SW 1271 (cell line): ENCODE data around the gene IYD.
"Not testable (repeated sequence)": the region's sequence is repeated elsewhere in the genome, so short reads cannot be mapped to it uniquely, and the experiment has no call there.

ENCODE experiments used
- DNase-seq, 2 experiments: peaks; one replicate each; lab custom pipeline; 2025; lab: John Stamatoyannopoulos, UW

Gene IYD

DNA sequence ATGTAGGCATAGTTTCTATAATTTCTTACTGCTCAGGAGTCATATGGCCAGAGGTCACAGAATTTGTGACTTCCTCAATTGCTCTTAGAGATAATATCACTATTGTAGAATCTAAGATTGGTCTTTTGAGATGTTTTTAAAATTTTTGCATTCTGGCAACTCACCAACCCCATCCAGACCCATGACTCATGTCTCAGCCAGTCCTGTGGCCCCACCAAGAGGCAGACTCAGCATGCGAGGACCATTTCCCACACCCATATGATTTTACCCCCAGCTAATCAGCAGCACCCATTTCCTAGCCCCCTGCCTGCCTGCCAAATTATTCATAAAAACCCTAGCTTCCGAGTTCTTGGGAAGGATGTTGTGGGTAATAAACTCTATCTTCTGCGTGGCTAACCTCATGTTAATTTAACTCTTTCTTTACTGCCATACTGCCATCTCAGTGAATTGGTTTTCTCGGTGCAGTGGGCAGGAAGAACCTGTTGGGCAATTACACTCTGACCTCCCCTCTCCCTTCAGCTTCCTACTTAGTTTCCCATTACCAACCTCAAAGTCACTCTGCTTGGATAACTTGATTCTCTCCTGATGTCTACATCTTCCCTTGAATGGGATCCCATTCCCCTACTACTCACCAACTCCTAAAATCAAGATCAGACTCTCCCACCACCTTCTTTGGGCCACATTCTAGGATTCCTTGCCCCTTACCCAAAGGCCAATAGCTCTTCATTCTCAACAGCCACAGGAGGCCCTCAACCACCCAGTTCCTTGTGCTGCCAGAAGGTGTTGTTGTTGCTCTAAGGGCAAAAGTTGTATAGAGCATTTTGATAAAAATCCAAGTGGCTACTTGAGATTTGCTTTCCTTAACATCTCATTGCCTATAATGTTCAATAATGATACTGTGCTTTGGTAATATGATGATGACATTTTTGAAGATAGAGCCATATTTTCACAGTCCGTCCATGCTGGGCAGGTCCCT, 16.2 kb upstream of the IYD start:
- no peak for DNase-seq

DNA sequence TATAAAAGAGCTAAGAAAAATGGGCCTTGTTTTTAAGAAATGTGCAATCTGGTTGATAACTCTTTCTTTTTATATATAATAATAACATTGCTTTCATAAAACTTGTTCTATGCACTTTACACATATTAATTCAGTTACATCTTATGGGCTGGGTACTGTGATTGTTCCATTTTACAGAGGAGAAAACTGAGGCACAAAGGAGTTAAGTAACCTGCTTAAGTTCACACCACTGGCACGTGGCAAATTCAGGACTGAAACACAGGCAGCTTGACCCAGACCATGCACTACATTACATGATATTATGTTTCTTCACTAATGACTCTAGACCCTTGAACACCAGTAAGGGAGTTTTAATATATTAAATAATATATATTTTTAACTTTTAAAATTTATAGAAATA, 15.4 kb upstream of the IYD start:
- no peak for DNase-seq

DNA sequence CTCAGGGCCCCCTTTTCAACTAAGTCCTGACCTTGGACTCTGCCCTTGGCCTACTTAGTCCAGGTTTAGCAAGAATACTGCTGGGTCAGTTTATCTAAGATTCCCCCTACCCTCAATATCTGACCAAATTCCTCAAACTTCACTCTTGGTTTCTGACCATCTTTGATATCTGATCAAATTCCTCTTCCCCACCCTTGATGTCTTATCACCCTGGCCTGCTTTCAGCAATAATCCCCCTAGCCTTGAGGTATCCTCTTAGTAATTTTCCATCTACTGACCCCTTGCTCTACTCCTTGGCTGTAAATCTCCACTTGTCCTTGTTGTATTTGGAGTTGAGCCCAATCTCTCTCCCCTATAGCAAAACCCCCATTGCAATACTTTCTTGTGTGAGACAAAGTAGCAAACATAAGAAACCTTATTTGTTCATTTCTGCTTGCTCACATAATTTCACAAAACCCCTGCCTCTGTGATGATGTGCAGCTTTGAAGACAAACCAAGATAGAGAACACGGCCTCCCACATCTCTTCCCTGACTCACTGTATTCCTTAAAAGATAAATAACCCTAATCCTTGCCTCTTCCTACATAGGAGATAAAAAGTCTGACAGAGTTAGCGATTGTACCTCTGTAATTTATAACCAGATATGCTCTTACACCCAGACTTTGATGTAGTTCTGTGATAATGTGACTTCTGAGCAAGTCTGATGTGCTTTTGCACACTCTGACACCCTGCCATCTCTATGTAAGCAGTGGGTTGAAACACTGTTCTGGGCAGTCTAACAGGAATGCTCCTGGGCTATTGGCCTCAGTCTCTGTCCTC, 13.8 kb upstream of the IYD start:
- DNase-seq: no peak

DNA sequence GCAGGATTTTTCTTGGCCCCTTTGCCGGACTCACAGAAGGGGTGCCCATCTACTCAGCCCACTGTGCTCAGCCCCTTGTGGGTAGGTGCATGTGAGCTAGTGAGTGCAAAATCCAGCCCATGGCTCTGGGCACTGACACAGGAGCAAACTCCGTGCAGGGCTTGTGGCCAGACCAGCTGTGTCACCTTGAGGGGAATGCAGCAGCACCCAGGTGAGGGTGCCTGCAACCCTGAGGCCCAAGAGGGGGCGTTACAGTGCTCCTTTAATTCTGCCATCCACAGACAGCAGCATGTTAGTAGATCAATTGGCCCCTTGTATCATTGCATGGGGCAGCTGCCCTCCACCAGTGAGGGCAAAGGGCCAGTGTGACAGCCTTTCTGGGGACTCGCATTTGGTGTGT, 12.9 kb upstream of the IYD start:
- no peak for DNase-seq

DNA sequence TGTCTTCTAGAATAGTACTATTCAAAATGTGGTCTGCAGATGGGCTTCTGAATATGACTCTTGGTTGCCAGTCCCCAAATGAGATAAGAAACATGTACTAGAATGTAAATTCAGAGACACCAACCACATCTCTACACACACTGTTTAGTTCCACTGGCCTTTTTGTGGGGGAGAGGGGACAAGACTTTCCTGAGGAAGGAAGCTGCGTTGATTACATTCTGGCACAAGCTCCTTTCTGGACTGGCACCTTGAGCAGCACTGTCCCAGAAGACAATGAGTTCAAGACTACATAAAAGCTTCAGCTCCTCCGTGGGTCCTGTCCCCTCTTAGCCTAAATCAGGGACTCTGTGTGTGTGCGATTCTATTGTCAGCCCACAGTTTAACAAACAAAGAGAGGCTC, 6.9 kb upstream of the IYD start:
- DNase-seq: no peak

DNA sequence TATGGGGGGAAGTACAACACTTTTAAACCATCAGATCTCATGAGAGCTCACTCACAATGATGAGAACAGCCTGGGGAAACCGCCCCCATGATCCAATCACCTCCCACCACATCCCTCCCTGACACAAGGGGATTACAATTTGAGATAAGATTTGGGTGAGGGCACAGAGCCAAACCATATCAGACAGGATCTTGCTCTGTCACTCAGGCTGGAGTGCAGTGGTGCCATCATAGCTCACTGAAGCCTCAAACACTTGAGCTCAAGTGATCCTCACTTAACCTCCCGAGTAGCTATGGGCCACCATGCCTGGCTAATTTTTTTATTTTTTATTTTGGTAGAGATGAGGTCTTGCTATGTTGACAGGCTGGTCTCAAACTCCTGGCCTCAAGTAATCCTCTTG, 5.1 kb upstream of the IYD start:
- DNase-seq: no peak

DNA sequence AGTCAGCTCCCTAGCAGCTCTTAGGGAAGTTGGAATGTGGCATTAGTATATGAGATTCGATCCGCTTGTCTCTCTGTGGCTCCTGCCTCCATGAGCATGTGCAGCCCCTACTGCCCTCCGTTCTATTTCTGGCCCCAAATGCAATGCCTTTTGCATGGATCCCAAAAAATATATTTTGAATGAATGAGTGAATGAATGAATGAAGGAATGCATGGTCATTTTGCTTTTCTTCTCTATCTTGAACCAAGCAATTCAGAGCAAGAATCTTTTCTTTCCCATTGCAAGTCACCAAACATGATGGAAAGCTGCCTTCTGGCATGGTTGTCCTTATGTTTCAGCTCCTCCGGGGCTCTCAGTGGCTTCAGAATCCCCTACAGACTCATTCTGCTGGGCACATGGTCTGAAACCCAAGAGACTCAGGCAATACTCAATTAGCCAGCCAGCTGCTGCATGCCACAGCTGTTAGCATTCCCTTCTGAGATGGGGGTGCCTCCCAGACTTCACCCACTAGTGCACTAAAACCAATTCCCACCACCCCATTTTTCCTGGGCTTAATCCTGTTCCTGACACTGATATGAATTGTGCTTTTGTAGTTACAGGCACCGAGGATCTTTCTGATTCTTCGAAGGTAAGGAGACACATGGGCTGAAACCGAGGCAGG, 2.6 kb upstream of the IYD start:
- DNase-seq: no peak

DNA sequence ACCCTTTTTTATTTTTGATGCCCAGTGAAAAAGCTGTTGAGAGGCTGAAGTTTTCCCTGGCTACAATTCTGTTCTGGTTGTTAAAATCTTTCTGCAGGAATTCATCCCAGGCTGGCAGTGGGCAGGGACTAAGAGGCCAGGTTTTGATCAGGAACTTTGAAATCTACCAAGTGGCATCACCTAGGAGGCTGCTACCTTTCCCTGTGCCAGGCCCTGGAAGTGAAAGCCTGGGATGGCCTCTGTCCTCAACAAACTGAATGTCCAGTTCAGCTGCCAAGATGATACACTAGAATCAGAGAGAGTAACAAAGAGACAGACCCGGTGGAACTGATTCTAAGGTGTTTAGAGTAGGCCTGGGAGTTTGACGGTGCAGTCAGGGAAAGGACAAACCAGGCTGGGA, 596 bp downstream of the IYD start:
- no peak for DNase-seq

DNA sequence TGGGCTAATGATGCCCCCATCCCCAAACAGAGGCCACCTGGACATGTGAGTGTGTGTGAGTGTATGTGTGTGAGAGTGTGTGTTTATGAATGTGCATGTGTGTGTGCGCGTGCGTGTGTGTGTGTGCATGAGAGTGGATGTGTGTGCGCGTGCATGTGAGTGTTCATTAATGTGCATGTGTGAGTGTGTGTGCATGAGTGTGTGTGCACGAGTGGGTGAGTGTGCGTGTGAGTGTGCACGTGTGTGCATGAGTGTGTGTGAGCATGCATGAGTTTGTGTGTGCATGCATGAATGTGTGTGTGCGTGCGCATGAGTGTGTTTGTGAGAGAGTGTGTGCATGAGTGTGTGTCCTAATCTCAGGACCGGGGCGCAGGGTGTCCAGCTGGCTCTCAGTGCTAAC, 1.3 kb downstream of the IYD start:
- no peak for DNase-seq

DNA sequence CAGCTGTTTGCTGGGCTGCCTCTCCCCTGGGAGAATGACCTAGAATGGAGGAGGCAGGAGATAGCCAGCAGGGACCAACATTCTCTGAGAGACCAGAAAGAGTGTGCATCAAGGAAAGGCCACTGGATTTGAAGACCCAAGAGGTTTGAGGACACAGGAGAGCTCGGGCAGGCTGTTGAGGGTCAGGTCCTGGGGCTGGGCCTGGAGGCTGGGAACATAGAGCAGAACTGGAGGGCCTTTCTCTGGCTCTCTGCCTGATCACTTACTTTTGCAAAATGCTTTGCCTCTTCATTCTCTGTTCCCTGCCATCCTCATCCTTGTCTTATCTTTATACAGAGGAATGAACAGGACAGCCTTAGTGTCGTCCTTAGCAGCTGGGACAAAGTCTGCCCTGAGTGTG, 2.5 kb downstream of the IYD start:
- no peak for DNase-seq

DNA sequence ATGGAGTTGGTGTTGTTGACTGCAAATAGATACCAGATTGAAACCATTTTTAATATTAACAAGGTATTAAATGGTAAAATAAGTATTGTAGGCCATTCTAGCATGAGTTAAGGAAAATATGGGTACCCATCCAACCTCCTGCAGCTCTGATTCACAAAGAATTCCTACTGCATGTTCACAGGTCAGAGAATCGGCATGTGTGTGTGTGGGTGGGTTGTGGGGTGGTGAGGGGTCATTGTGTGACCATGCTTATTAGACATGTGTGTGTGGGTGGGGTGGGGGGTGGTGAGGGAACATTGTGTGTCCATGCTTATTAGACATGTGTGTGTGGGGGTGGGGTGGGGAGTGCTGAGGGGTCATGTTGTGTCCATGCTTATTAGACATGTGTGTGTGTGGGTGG, 3.2 kb downstream of the IYD start:
- DNase-seq: no peak

DNA sequence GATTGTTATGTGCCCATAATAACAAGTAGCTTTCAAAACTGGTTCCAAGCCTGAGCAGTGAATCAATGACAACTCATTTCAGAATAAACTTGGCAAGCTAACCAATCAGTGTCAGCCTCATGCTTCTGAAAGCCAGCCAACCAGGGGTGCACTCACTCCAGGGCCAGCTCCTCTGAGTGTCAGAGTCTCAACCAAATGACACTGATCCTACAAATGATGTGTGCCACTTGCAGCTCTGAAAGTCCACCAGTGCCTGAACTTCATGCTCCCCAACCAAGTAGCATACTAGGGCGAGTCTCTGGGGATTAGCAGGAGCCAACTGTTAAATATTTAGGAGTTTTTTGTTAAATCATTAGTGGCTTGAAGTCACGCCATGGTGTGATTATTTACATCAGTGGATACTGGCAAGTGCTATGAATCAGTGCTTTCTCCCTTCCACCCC, 4.5 kb downstream of the IYD start:
- DNase-seq: no peak

DNA sequence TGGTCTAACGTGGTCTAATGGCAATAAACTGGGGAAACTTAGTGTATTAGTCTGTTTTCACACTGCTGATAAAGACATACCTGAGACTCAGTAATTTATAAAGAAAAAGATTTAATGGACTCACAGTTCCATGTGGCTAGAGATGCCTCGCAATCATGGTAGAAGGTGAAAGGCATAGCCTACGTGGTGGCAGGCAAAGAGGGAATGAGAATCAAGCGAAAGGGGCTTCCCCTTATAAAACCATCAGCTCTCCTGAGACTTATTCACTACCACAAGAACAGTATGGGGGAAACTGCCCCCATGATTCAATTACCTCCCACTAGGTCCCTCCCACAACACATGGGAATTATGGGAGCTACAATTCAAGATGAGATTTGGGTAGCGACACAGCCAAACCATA, 5.5 kb downstream of the IYD start:
- DNase-seq: not testable (repeated sequence)

DNA sequence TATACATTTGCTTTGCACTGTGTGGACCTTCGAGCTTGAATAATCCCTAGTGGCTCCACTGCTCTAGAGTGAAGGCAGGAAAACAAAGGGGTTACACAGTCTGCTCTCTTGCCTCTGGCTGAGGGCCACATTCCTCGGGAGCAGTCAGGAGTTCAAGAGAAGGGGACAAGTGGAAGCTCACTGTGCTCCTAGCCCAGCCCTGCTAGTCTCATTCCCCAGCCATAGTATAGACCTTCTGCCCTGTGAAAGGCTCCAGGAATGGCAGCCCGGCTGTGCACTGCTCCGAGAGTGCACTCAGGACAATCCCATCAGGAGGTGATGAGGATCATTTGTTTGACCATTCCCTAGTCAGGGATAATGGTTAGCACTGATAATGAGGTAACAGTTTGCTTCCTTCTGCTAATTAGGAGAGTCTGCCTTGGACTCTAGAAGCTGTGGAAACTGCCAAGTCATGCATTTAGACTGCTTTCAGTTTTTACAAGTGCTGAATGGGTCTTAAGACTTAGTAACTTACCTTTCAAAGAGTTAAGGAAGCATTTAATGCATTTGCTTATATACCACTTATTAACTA, 8.5 kb downstream of the IYD start:
- DNase-seq: no peak

DNA sequence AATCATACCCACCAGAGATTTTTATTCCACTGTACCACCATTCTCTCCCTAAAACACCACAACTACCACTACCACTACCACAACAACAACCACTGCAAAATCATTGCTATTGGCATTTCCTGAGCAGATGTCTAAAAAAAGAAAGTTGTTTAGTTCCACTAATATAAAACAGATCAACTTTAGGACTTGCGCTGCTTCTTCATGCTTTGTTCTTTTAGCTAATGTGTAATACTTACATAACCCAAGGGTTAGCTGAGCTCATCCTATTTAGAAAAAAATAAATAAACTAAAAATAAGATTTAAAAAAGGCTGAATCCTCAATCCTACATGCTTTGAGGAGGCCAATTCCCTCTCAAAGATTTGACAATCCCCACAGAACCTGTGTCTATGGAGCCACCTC, 11.4 kb downstream of the IYD start:
- DNase-seq: no peak

DNA sequence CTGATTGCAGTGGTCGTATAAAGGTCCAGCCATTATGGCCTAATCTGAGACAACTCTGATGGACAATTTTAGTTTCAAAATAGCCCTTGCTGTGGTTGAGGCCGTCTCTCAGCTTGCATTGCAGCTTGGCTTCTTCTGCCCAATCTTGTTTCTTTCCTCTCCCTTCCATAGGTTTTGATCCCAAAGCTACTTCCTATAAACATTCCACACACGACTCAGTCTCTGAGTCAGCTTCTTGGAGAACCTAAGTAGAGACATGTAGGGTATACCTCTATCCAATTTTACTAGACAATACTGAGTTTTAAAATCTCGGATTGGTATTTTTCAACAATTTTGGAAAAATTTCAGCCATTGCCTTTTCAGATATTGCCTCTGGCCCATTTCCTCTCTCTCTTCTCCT, 13.4 kb downstream of the IYD start:
- DNase-seq: no peak

DNA sequence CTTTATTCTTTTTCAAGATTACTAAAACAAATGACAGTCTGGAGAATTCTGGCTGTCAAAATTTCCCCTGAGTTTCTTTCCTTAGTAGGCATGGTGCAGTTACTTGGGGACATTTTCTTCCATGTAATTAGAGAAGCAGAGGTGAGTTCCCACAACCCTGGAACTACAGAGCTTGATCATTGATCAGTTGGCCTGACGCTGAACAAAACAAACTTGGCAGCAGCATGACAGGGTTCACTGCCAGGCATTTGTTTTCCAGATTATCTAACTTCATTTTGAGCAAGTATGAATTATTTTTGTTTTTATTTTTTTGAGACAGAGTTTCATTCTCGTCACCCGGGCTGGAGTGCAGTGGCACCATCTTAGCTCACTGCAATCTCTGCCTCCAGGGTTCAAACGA, 22.6 kb downstream of the IYD start:
- DNase-seq: no peak

DNA sequence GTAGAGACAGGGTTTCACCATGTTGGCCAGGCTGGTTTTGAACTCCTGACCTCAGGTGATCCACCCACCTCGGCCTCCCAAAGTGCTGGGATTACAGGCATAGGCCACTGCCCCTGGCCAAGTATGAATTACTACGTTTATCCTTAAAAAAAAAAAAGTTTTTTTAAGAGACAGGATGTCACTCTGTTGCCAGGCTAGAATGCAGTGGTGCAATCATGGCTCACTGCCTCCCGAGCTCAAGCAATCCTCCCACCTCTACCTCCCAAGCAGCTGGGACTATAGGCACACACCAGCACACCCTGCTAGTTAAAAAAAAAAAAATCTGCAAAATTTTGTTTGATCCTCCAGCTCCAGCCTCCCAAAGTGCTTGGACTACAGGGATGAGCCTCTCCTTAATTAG, 23.1 kb downstream of the IYD start:
- no peak for DNase-seq

DNA sequence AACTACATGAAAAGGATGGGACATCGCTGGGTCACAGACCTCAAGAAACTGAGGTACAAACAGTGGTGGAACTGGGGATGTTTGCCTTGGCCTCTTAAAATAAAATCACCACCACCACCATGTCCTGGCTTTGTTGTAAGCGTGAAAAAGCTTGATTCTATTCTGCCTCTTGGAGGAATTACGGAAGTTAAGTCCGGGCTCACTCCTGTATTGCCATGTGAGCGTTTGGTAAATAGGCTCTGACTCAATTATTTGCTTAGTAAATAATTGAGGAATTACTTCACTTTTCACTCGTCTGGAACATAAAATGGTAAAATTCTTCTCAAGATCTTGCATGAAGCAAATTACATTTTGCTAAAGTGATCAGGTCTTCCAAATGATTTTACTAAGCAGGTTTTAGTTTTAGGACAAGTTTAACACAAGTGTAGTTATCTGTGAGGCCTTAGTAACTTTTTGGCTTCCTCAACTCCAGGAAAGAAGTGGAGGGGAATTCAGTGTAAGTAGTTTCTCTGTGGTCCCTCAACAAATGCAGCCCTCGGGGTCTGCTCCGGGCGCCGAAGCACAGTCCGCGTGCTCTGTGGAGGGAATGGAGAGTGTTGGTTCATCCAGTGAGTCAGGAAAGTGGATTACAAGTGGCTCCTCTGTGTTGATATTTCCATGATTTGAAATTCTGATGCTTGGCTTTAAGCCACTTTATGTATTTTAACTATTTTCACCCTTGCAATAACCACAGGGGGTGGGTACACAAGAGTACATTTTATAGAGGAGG, 23.8 kb downstream of the IYD start:
- DNase-seq: no peak

DNA sequence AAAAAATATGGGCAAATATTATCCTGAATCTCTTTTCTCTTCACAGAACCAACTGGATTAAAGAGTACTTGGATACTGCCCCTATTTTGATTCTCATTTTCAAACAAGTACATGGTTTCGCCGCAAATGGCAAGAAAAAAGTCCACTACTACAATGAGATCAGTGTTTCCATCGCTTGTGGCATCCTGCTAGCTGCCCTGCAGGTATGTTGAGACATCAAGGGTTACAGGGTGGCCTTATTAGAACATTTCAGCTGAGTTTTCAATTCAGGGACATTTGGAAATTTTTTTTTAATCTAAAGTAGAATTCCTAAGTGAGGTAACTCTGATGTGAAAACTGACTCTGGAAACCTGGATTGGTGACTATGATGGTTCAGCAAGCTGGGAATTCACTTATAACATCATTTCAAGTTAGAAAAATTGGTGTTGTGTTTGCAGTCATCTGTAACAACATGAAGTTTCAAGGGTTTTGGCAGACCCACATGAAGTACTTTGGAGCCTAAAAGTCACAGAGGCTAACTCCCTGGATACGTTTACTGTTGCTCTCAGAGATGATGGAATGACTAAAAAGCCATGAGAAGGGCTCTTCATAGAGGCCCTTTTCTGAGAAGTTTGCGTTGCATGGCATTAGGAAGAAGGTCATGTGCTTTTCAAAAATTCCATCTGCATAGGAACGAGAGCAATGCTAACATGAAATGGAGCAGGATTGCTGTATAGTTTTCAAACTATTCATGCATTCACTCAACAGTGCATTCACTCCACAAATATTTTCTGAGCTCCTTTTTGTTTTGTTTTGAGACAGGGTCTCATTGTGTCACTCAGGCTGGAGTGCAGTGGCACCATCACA, 25.5 kb downstream of the IYD start:
- DNase-seq: no peak

DNA sequence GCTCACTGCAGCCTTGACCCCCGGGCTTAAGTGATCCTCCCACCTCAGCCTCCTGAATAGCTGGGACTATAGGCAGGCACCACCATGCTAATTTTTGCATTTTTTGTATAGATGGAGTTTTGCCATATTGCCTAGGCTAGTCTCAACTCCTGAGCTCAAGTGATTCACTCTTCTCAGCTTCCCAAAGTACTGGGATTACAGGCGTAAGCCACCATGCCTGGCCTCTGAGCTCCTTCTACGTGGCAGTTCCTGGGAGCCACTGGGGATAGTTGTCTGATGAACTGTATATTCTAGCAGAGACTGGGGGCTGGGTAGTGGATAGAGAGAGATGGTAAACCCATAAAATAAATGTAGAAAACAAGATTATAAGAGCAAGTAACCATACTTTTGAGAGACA, 26.1 kb downstream of the IYD start:
- DNase-seq: no peak
